ENCODE data around the gene SMIM32. TPM values are rescaled to one million over a fixed set of nuclear protein-coding genes. Genes with fewer than 3 reads are reported as not detected.

Gene SMIM32
- total RNA-seq, 1 experiment from 2014 or later: not detected

DNA sequence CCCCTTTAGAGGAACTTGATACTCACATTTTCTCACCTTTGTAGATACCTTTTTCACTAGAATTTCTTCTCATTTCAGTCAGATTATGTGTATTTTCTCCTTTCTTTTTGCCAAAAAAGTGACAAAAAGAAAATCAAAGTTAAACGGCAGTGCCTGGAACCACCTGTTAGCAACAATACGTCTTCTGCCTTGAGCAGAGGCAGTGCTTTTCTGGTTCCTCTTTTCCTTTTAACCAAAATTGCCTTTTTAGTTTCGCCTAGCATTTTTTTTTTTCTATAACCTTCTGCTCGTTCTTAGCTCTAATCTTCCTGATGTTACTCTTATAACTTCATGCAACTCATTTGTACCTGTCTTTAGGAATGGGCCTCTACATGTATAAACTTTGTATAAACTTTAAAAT is 26.1 kb downstream of the SMIM32 start:
- H3K79me2 ChIP-seq (ENCODE audit: low read depth): no peaks in the 10 kb centered on the region
- H4K20me1 ChIP-seq (ENCODE audit: insufficient read depth): peaks cover 9% of the 10 kb centered on the region; the same call in 1 of the 2 replicates
- H3K9me2 ChIP-seq (ENCODE audit: insufficient read depth): no peaks in the 10 kb centered on the region
- H3K9me3 ChIP-seq (ENCODE audit: insufficient read depth, low read depth): no peaks in the 10 kb centered on the region
- no peaks in the 10 kb centered on the region for H3K27me3 ChIP-seq (ENCODE audit: insufficient read depth, low read depth)
- no peaks in the 10 kb centered on the region for H3F3A ChIP-seq (ENCODE audit: insufficient read depth, low read depth)
- TF ChIP-seq, protein P1, sequence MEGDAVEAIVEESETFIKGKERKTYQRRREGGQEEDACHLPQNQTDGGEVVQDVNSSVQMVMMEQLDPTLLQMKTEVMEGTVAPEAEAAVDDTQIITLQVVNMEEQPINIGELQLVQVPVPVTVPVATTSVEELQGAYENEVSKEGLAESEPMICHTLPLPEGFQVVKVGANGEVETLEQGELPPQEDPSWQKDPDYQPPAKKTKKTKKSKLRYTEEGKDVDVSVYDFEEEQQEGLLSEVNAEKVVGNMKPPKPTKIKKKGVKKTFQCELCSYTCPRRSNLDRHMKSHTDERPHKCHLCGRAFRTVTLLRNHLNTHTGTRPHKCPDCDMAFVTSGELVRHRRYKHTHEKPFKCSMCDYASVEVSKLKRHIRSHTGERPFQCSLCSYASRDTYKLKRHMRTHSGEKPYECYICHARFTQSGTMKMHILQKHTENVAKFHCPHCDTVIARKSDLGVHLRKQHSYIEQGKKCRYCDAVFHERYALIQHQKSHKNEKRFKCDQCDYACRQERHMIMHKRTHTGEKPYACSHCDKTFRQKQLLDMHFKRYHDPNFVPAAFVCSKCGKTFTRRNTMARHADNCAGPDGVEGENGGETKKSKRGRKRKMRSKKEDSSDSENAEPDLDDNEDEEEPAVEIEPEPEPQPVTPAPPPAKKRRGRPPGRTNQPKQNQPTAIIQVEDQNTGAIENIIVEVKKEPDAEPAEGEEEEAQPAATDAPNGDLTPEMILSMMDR (conservative IDR thresholded peaks at IDR 0.05): no peak
- no peak for TF ChIP-seq EZH2 (IDR thresholded peaks at IDR 0.05; ENCODE audit: low read depth)
- no peak overlapping the region for H3K4me3 ChIP-seq
- no peak overlapping the region for H3K4me2 ChIP-seq
- no peak overlapping the region for H3K27ac ChIP-seq
- ChIA-PET CTCF (no interaction called here), POLR2A (ENCODE audit: unreplicated experiment) (no interaction called here)
- no peak overlapping the region for H2AFZ ChIP-seq
- no peak for DNase-seq
- no TSS peak for BruUV-seq (replicated peaks)
- intact Hi-C loops (cut with micrococcal nuclease; ENCODE audit: unreplicated experiment): no loop called here
- no peaks in the 10 kb centered on the region for H3K4me1 ChIP-seq (replicated peaks; ENCODE audit: insufficient read depth)
- peaks cover 5% of the 10 kb centered on the region for H3K36me3 ChIP-seq (ENCODE audit: low read depth)

DNA sequence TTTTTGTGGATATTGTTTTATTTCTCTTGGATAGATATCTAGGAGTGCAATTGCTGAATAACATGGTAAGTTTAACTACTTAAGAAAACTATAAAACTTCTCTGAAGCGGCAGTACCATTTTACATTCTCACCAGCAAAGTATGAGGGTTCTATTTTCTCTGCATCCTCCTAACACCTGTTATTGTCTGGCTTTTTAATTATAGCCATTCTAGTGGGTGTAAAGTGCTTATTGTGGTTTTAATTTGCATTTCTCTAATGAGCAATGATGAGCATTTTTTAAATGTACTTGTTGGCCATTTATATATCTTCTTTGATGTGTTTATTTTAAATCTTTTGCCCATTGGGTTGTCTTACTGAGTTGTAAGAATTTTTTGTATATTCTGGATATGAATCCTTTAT is 28.7 kb downstream of the SMIM32 start:
- no peak overlapping the region for H3K4me3 ChIP-seq
- no peaks in the 10 kb centered on the region for H3K4me1 ChIP-seq (replicated peaks; ENCODE audit: insufficient read depth)
- no peak overlapping the region for H2AFZ ChIP-seq
- DNase-seq: no peak
- ChIA-PET CTCF (no interaction called here), POLR2A (ENCODE audit: unreplicated experiment) (no interaction called here)
- no peaks in the 10 kb centered on the region for H3K9me3 ChIP-seq (ENCODE audit: insufficient read depth, low read depth)
- H3K9me2 ChIP-seq (ENCODE audit: insufficient read depth): no peaks in the 10 kb centered on the region
- H3K36me3 ChIP-seq (ENCODE audit: low read depth): peaks cover 5% of the 10 kb centered on the region
- H4K20me1 ChIP-seq (ENCODE audit: insufficient read depth): peaks cover 10% of the 10 kb centered on the region
- H3K79me2 ChIP-seq (ENCODE audit: low read depth): no peaks in the 10 kb centered on the region
- intact Hi-C loops (cut with micrococcal nuclease; ENCODE audit: unreplicated experiment): no loop called here
- no TSS peak for BruUV-seq (replicated peaks)
- H3K27ac ChIP-seq: no peak overlapping the region
- no peak overlapping the region for H3K4me2 ChIP-seq
- H3F3A ChIP-seq (ENCODE audit: insufficient read depth, low read depth): peaks cover 4% of the 10 kb centered on the region; the same call in 1 of the 2 replicates
- TF ChIP-seq, protein P1 (conservative IDR thresholded peaks at IDR 0.05): no peak
- no peak for TF ChIP-seq EZH2 (IDR thresholded peaks at IDR 0.05; ENCODE audit: low read depth)
- no peaks in the 10 kb centered on the region for H3K27me3 ChIP-seq (ENCODE audit: insufficient read depth, low read depth)

DNA sequence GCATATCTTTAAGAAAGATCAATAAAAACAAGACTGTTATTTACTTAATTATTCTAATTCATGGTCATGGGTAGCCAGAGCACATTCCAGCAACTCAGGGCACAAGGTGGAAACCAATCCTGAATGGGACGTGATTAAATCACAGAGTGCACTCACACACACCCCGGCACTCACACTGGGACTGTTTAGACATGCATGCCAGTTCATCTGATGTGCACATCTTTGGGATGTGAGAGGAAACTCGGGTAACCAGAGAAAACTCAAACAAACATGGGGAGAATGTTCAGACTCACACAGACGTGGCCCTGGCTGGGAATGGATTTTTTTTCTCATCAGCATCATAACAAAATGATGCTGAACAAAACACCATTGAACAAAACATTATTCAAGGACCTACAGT is 31.0 kb downstream of the SMIM32 start:
- H3K9me3 ChIP-seq (ENCODE audit: insufficient read depth, low read depth): no peaks in the 10 kb centered on the region
- intact Hi-C loops (cut with micrococcal nuclease; ENCODE audit: unreplicated experiment): no loop called here
- ChIA-PET CTCF (no interaction called here), POLR2A (ENCODE audit: unreplicated experiment) (no interaction called here)
- H3K9me2 ChIP-seq (ENCODE audit: insufficient read depth): no peaks in the 10 kb centered on the region
- no peak overlapping the region for H3K27ac ChIP-seq
- H3K36me3 ChIP-seq (ENCODE audit: low read depth): peaks cover 8% of the 10 kb centered on the region
- BruUV-seq (replicated peaks): no TSS peak
- H3K4me1 ChIP-seq (replicated peaks; ENCODE audit: insufficient read depth): no peaks in the 10 kb centered on the region
- peaks cover 4% of the 10 kb centered on the region; the same call in 1 of the 2 replicates for H3F3A ChIP-seq (ENCODE audit: insufficient read depth, low read depth)
- no peak overlapping the region for H2AFZ ChIP-seq
- H3K4me3 ChIP-seq: no peak overlapping the region
- H3K4me2 ChIP-seq: no peak overlapping the region
- H4K20me1 ChIP-seq (ENCODE audit: insufficient read depth): peaks cover 15% of the 10 kb centered on the region
- H3K27me3 ChIP-seq (ENCODE audit: insufficient read depth, low read depth): no peaks in the 10 kb centered on the region
- no peak for DNase-seq
- H3K79me2 ChIP-seq (ENCODE audit: low read depth): no peaks in the 10 kb centered on the region
- TF ChIP-seq EZH2 (IDR thresholded peaks at IDR 0.05; ENCODE audit: low read depth): no peak
- TF ChIP-seq, protein P1 (conservative IDR thresholded peaks at IDR 0.05): no peak
